HG03558 (cell line): ENCODE results near the gene INTS11.

Source experiments
- ATAC-seq: cut with Tn5 transposase; IDR thresholded peaks from one replicate; pipeline ENCODE4 v1.9.1; 2021; ENCODE audit warnings: moderate number of reproducible peaks; ENCODE audit not compliant: unreplicated experiment; ENCODE audit errors: extremely low read depth

The INTS11 gene

GRCh38 chr1:1291548-1292441 is 32.7 kb downstream of the INTS11 start:
- ATAC-seq: no peak

DNA sequence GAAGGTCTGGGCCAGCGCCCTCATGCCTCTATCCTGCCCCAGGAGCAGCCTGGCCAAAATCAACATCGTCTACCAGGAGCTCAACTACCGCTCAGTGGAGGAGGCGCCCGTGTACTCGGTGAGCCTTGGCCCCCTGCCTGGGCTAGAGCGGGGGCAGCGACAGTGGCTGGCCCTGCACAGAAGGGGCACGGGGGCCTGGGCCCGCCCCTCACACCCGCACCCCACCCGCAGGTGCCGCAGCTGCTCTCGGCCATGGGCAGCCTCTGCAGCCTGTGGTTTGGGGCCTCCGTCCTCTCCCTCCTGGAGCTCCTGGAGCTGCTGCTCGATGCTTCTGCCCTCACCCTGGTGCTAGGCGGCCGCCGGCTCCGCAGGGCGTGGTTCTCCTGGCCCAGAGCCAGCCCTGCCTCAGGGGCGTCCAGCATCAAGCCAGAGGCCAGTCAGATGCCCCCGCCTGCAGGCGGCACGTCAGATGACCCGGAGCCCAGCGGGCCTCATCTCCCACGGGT is 33.4 kb downstream of the INTS11 start:
- no peak for ATAC-seq

- ATAC-seq: no peak
These were observed 34.2 kb downstream of the INTS11 start for GRCh38 chr1:1290238-1290731.

GRCh38 chr1:1287288-1288110 is 37.0 kb downstream of the INTS11 start:
- ATAC-seq: no peak

- no peak for ATAC-seq
These were observed 37.9 kb downstream of the INTS11 start for GRCh38 chr1:1286313-1287261.

DNA sequence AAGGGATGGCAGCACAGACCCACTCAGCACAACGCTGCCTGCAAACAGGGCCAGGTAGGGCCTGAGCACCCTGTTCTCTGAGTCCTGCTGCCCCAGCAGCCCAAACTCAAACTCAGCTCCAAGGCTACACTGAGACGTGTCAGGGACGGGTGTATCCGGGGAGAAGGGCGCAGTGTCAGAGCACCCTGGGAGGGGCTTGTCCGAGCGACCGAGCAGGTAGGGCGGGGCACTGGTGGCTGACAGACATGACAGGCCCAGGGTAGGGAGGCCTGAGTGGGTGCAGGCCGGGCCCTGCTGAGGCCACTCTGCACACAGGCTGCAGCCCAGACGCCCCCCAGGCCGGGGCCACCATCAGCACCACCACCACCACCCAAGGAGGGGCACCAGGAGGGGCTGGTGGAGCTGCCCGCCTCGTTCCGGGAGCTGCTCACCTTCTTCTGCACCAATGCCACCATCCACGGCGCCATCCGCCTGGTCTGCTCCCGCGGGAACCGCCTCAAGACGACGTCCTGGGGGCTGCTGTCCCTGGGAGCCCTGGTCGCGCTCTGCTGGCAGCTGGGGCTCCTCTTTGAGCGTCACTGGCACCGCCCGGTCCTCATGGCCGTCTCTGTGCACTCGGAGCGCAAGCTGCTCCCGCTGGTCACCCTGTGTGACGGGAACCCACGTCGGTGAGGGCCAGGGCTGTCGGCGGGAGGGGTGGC is 38.7 kb downstream of the INTS11 start:
- ATAC-seq: no peak

- ATAC-seq: no peak
These were observed 39.3 kb downstream of the INTS11 start for GRCh38 chr1:1285102-1285571.

GRCh38 chr1:1284221-1285101 is 40.0 kb downstream of the INTS11 start:
- no peak for ATAC-seq

- ATAC-seq: no peak
These were observed 40.6 kb downstream of the INTS11 start for GRCh38 chr1:1283821-1284220.

DNA sequence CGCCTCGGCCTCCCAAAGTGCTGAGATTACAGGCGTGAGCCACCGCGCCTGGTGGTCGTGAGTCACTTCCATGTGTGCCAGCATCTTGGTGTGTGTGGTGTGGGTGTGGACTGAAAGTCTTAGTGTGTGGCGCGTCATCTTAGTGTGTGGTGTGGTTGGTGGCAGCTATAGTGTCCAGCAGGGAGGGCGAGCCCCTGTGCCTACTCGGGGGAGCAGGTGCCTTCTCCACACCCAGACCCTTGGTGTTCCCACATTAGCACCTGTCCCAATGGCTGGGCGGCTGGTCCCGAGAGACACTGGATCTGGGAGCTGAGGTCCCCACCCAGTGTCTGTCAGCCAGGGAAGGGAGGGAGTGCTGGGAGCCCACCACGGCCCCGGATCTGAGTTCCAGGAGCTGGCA is 41.5 kb downstream of the INTS11 start:
- no peak for ATAC-seq

DNA sequence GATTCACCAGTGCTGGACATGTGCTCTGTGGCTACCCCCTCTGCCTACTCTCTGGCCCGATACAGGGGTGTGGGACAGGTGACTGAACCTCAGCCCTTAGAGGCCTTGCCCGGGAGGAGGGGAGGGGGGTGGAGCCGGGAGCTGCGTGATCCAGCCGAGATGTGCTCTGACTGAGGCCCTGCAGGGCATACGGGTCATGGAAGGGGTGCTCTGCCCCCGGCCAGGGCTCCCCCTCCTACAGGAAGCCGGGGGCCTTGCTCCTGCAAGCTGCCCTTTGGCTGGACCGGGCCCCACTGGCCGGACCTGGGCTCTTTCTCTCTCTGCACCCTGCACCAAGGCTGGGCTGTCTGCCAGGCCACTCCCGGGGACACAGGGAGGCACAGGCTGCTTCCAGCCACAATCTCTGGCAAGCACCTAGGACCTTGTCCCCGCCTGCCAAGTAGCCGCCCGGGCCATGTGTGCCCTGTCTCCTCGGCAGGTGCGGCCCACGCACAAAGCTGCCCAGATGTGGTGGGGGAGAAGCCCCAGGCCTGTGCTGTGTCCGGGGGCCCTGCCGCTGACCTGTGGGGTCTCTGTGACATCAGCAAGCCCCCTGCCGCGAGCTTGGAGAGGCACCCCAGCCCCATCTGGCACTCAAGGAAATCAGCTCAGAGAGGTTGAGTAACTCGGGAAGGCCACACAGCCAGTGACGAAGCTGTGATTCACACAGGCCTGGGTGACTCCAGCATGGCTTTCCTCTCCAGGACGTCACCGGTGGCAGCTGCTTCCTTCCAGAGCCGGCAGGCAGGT is 42.7 kb downstream of the INTS11 start:
- no peak for ATAC-seq

DNA sequence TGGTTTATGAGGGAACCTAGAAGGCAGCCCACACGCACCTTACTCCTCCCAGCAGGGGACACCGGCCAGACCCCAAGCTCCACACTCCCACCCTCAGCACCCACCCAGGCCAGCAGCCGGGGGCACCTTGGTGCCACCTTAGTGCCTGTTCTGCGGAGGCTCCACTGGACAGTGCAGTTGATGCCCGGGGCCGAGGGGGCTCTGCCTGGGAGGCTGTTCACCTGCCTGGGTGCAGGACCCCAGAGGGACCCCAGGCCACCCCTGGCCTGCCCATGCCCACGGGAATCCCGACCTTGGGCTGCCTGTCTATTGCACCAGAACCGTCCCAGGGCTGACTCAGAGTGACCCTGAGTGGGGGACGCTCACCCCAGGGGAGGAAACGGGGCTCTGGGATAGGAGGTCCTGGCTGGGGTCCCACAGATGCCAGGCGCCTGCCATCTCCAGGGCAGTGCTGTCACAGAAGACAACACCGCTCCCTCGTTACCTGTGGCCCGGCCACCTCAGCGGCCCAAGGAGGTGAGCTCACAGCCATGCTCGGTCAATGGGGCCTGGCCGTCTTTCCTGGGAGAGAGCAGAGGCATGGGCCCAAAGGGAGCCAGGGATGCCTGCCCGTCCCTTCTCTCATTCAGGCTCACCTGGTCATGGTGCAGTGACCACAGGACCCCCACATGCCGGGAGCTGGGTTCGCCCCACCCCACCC is 43.5 kb downstream of the INTS11 start:
- no peak for ATAC-seq

DNA sequence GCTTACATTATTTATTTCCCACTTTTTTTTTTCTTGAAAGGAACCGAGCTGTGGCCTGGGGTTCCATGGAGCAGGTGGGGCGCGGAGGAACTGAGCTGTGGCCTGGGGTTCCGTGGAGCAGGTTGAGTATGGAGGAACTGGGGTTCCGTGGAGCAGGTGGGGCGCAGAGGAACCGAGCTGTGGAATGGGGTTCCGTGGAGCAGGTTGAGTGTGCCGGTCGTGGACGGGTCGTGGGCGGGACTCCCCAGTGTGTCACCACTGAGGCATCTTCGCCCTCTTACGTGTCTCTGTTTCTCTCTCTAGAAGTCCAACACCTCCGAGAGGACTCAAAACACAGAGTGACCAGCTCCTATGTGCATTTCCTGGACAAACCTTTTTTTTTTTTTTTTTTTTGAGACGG is 45.4 kb downstream of the INTS11 start:
- ATAC-seq: no peak

DNA sequence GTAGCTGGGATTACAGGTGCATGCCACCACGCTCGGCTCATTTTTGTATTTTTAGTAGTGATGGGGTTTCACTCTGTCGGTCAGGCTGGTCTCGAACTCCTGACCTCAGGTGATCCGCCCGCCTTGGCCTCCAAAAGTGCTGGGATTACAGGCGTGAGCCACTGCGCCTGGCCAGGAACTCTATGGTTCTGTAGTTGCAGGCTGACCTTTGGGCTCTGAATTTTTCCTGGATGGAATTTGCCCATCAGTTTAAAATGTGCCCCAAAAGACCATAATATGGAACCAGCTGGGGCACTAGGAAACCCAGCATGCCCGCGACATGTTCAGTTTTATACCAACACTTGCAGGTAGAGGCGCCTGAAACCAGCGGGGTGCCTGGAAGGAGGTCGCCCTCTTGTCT is 45.8 kb downstream of the INTS11 start:
- ATAC-seq: no peak

GRCh38 chr1:1275836-1276235 is 48.6 kb downstream of the INTS11 start:
- no peak for ATAC-seq

DNA sequence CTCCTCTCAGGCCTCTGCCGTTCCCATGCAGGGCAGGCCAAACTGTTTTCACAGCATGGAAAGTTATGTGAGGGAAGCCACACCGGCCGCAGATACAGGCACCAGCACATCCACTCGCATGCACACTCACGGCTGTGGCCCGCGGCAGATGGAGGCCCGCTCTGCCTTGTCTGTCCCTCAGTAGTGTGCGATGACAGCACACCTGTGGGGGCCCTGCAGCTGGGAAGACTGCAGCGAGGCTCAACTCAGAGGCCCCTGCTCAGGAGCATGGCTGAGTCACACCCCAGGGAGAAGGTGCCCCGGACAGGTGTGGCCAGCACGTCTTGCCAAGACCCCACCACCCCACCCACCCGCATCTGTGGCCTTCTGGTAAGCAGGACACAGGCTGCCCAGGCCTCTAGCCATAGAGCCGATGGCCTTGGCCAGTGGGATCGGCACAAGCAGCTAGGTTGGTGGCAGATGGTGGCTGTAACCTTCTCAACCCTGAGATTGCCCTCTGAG is 49.5 kb downstream of the INTS11 start:
- no peak for ATAC-seq
